ENCODE measurements around the gene FAM174C. TPM values are rescaled to one million over a fixed set of nuclear protein-coding genes. Genes with fewer than 3 reads are reported as not detected.
A peak's percentile ranks its signal among the peaks of the same experiment; 100 is the strongest.

The FAM174C gene
- total RNA-seq, 1 experiment from 2014 or later, result 85.2 TPM

- no peak for DNase-seq (ENCODE audit: unreplicated experiment)
- H3K27ac Mint-ChIP-seq (ENCODE audit: low read depth, unreplicated experiment), result peak overlapping the region; percentile 27
- POLR2A ChIA-PET, result interaction anchor here (0.6 to 1.0 kb wide), 3 partner anchors 16 to 129 kb away, joined by 3 to 4 read pairs (median 4); partner anchors contain the start of gene GPX4
- BruUV-seq (replicated peaks), result no TSS peak
- no peaks in the 10 kb centered on the region for H3K27me3 Mint-ChIP-seq (ENCODE audit: insufficient read depth, unreplicated experiment)
- intact Hi-C loops (cut with micrococcal nuclease), result no loop called here
- CTCF ChIA-PET, result interaction anchor here (0.5 to 0.7 kb wide), 4 partner anchors 12 to 81 kb away, joined by 3 to 5 read pairs (median 4); no protein-coding TSS in a partner anchor
- H3K4me1 Mint-ChIP-seq (ENCODE audit: insufficient read depth, unreplicated experiment), result peaks cover 14% of the 10 kb centered on the region
- no peaks in the 10 kb centered on the region for H3K9me3 Mint-ChIP-seq (ENCODE audit: unreplicated experiment)
- no peak for TF ChIP-seq CTCF (IDR thresholded peaks at IDR 0.05; ENCODE audit: unreplicated experiment)
- no peak overlapping the region for H3K4me3 Mint-ChIP-seq (ENCODE audit: unreplicated experiment)
- peaks cover 5% of the 10 kb centered on the region for H3K36me3 Mint-ChIP-seq (ENCODE audit: insufficient read depth, unreplicated experiment)
Measured at GRCh38 chr19:1232652-1233072, 42.7 kb upstream of the FAM174C start.

- H3K27me3 Mint-ChIP-seq (ENCODE audit: insufficient read depth, unreplicated experiment), result no peaks in the 10 kb centered on the region
- POLR2A ChIA-PET, result interaction anchor here (1.0 kb wide), 2 partner anchors 16 to 19 kb away, joined by 3 to 4 read pairs; no protein-coding TSS in a partner anchor
- BruUV-seq (replicated peaks), result no TSS peak
- no peak overlapping the region for H3K4me3 Mint-ChIP-seq (ENCODE audit: unreplicated experiment)
- H3K27ac Mint-ChIP-seq (ENCODE audit: low read depth, unreplicated experiment), result no peak overlapping the region
- CTCF ChIA-PET, result interaction anchor here (0.6 kb wide), 1 partner anchor 11 kb away, joined by 5 read pairs; no protein-coding TSS in a partner anchor
- H3K9me3 Mint-ChIP-seq (ENCODE audit: unreplicated experiment), result no peaks in the 10 kb centered on the region
- H3K36me3 Mint-ChIP-seq (ENCODE audit: insufficient read depth, unreplicated experiment), result peaks cover 5% of the 10 kb centered on the region
- intact Hi-C loops (cut with micrococcal nuclease), result no loop called here
- DNase-seq (ENCODE audit: unreplicated experiment), result no peak
- TF ChIP-seq CTCF (IDR thresholded peaks at IDR 0.05; ENCODE audit: unreplicated experiment), result no peak
- H3K4me1 Mint-ChIP-seq (ENCODE audit: insufficient read depth, unreplicated experiment), result peaks cover 14% of the 10 kb centered on the region
Measured at GRCh38 chr19:1233115-1233667, 42.1 kb upstream of the FAM174C start.

GRCh38 chr19:1234051-1234954 is 41.0 kb upstream of the FAM174C start:
- no peak overlapping the region for H3K27ac Mint-ChIP-seq (ENCODE audit: low read depth, unreplicated experiment)
- no TSS peak for BruUV-seq (replicated peaks)
- DNase-seq (ENCODE audit: unreplicated experiment), result no peak
- ChIA-PET POLR2A (no interaction called here), CTCF (no interaction called here)
- H3K27me3 Mint-ChIP-seq (ENCODE audit: insufficient read depth, unreplicated experiment), result no peaks in the 10 kb centered on the region
- H3K36me3 Mint-ChIP-seq (ENCODE audit: insufficient read depth, unreplicated experiment), result peaks cover 5% of the 10 kb centered on the region
- H3K9me3 Mint-ChIP-seq (ENCODE audit: unreplicated experiment), result no peaks in the 10 kb centered on the region
- TF ChIP-seq CTCF (IDR thresholded peaks at IDR 0.05; ENCODE audit: unreplicated experiment), result no peak
- H3K4me3 Mint-ChIP-seq (ENCODE audit: unreplicated experiment), result no peak overlapping the region
- intact Hi-C loops (cut with micrococcal nuclease), result no loop called here
- peaks cover 14% of the 10 kb centered on the region for H3K4me1 Mint-ChIP-seq (ENCODE audit: insufficient read depth, unreplicated experiment)

GRCh38 chr19:1234955-1235380 is 40.4 kb upstream of the FAM174C start:
- H3K27ac Mint-ChIP-seq (ENCODE audit: low read depth, unreplicated experiment), result no peak overlapping the region
- H3K27me3 Mint-ChIP-seq (ENCODE audit: insufficient read depth, unreplicated experiment), result no peaks in the 10 kb centered on the region
- H3K4me3 Mint-ChIP-seq (ENCODE audit: unreplicated experiment), result no peak overlapping the region
- H3K36me3 Mint-ChIP-seq (ENCODE audit: insufficient read depth, unreplicated experiment), result peaks cover 5% of the 10 kb centered on the region
- no peak for DNase-seq (ENCODE audit: unreplicated experiment)
- H3K4me1 Mint-ChIP-seq (ENCODE audit: insufficient read depth, unreplicated experiment), result peaks cover 14% of the 10 kb centered on the region
- H3K9me3 Mint-ChIP-seq (ENCODE audit: unreplicated experiment), result no peaks in the 10 kb centered on the region
- TF ChIP-seq CTCF (IDR thresholded peaks at IDR 0.05; ENCODE audit: unreplicated experiment), result no peak
- ChIA-PET POLR2A (no interaction called here), CTCF (no interaction called here)
- intact Hi-C loops (cut with micrococcal nuclease), result no loop called here
- no TSS peak for BruUV-seq (replicated peaks)
